NT2/D1 (cell line): ENCODE measurements around the gene HCN4.

Experiments
- SUZ12 ChIP-seq: IDR thresholded peaks from 2 replicates; pipeline ENCODE4 v1.6.1; 2011; ENCODE audit not compliant: insufficient read length, insufficient read depth; ENCODE audit errors: extremely low read depth
- YY1 ChIP-seq: IDR thresholded peaks from 2 replicates; pipeline ENCODE4 v1.6.1; 2011; ENCODE audit not compliant: insufficient read length, insufficient read depth
- ZNF274 ChIP-seq: IDR thresholded peaks from 2 replicates; pipeline ENCODE4 v1.6.1; 2011; ENCODE audit warnings: mild to moderate bottlenecking, low read depth, low read length

DNA sequence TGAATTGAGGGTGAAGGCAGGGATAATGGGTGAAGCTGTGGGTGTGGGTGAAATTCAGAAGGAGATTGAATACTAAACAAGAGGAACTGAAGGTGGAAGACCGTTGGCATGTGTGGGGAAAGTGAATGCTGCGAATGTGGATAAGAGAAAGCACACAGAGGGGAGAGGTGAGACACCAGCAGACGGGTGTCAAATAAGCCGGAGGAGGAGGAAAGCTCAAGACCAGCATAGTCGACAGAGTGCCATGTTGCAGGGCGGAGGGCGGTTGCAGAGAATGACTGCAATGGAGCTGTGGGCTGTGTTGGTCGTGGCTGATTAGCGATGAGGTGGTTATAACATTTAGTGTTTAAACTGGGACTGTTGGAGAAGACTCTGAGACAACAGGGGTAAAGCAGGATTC, 16.4 kb upstream of the HCN4 start:
- TF ChIP-seq ZNF274, result no peak
- TF ChIP-seq YY1, result no peak
- no peak for TF ChIP-seq SUZ12
